ENCODE data around the gene ODAD4. TPM values are rescaled to one million over a fixed set of nuclear protein-coding genes. Genes with fewer than 3 reads are reported as not detected.
"Not testable (repeated sequence)": the region's sequence is repeated elsewhere in the genome, so short reads cannot be mapped to it uniquely, and the experiment has no call there.

ODAD4 gene
- total and polyA plus RNA-seq, 5 donors: 0.71 to 2.0 (median 0.75) TPM

DNA sequence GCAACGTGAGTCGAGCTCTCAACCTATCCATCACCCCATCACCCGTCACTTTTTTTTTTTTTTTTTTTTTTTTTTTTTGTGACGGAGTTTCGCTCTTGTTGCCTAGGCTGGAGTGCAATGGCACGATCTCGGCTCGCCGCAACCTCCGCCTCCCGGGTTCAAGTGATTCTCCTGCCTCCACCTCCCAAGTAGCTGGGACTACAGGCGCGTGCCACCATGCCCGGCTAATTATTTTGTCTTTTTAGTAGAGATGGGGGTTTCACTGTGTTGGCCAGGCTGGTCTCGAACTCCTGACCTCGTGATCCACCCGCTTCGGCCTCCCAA, 378 bp downstream of the ODAD4 start:
- intact Hi-C loops (cut with DNase I): not testable (repeated sequence)

DNA sequence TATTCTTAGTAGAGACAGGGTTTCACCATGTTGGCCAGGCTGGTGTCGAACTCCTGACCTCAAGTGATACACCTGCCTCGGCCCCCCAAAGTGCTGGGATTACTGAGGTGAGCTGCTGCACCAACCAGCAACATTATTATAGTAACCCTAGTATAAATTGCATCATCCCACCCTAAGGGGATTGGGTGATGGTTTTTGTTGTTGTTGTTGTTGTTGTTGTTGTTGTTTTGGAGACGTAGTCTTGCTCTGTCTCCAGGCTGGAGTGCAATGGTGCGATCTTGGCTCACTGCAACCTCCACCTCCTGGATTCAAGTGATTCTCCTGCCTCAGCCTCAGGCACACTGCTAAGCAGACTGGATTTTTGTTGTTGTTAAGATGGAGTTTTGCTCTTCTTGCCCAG, 1.3 kb downstream of the ODAD4 start:
- H3K4me1 ChIP-seq (ENCODE audit: control insufficient read depth, insufficient read depth, low read length); DNase-seq; H3K27me3 ChIP-seq (ENCODE audit: control insufficient read depth, insufficient read depth); H3K9me3 ChIP-seq (ENCODE audit: control insufficient read depth, low read length); ATAC-seq; H3K27ac ChIP-seq (ENCODE audit: low read length); intact Hi-C loops (cut with DNase I); H3K4me3 ChIP-seq (ENCODE audit: low read length): not testable (repeated sequence)
- 89% methylated on average over 4 of the region's 4 CpGs for WGBS

More for the DNA sequence above, 378 bp downstream of the ODAD4 start:
- H3K9me3 ChIP-seq (ENCODE audit: control insufficient read depth, low read length); ATAC-seq; DNase-seq; H3K27me3 ChIP-seq (ENCODE audit: control insufficient read depth, insufficient read depth); H3K27ac ChIP-seq (ENCODE audit: low read length); H3K4me1 ChIP-seq (ENCODE audit: control insufficient read depth, insufficient read depth, low read length): not testable (repeated sequence)
- peak overlapping the region; percentile 45 for H3K4me3 ChIP-seq (ENCODE audit: low read length)
- WGBS: 49% methylated on average over 18 of the region's 18 CpGs

DNA sequence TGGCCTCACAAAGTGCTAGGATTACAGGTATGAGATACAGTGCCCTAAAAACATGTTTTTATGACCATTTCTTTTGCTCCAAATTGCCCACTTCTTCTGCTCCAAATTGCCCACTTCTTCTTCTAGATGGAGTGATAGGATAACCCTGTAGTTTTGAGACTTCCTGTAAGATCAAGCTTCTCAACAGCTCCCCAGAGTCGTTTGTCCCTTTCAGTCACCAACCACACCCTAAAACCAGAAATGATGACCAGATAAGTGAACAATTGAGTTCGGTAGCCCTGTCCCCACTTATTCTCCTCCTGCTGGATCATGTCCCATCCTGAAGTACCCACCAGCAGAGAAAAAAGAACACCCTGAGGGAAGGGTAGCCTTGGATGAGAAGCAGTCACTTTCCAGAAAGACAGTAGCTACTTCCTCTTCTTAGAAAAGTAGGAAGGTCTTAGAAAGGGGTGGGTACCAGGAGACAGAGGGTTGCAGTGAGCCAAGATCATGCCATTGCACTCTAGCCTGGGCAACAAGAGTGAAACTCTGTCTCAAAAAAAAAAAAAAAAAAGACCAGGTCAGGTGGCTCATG, 2.5 kb downstream of the ODAD4 start:
- no peak for ATAC-seq

DNA sequence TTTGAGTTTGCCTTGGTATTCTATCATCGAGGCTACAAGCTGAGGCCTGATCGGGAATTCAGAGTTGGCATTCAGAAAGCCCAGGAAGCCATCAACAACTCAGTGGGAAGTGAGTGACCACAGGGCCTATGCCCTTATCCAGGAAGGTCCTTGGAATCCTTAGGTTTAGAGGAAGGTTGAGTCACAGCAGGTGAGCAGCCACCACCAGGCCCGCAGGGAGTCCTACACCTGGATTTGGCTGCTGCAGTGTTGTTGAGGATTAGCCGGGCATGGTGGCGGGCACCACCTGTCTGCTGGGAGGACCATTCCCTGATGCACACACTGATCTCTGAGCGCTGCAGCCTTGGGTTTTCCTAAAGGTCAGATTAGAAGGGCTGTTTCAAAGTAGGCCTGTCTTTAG, 5.2 kb downstream of the ODAD4 start:
- WGBS: 95% methylated on average over 6 of the region's 6 CpGs
- ATAC-seq (no peak), DNase-seq (peak in 1 of 3 donors; percentile 27)
- H3K9me3 ChIP-seq (ENCODE audit: control insufficient read depth, low read length): no peaks in the 10 kb centered on the region
- H3K4me1 ChIP-seq (ENCODE audit: control insufficient read depth, insufficient read depth, low read length): no peaks in the 10 kb centered on the region
- intact Hi-C loops (cut with DNase I): no loop called here
- no peak overlapping the region for H3K4me3 ChIP-seq (ENCODE audit: low read length)
- H3K27me3 ChIP-seq (ENCODE audit: control insufficient read depth, insufficient read depth): no peaks in the 10 kb centered on the region
- no peak overlapping the region for H3K27ac ChIP-seq (ENCODE audit: low read length)

More for the DNA sequence above, 2.5 kb downstream of the ODAD4 start:
- no peaks in the 10 kb centered on the region for H3K27me3 ChIP-seq (ENCODE audit: control insufficient read depth, insufficient read depth)
- no peak overlapping the region for H3K4me3 ChIP-seq (ENCODE audit: low read length)
- peak in 1 of 3 donors; percentile 7 for DNase-seq
- H3K27ac ChIP-seq (ENCODE audit: low read length): no peak overlapping the region
- no peaks in the 10 kb centered on the region for H3K9me3 ChIP-seq (ENCODE audit: control insufficient read depth, low read length)
- no peaks in the 10 kb centered on the region for H3K4me1 ChIP-seq (ENCODE audit: control insufficient read depth, insufficient read depth, low read length)
- intact Hi-C loops (cut with DNase I): no loop called here
- WGBS: 38% methylated on average over 2 of the region's 2 CpGs

DNA sequence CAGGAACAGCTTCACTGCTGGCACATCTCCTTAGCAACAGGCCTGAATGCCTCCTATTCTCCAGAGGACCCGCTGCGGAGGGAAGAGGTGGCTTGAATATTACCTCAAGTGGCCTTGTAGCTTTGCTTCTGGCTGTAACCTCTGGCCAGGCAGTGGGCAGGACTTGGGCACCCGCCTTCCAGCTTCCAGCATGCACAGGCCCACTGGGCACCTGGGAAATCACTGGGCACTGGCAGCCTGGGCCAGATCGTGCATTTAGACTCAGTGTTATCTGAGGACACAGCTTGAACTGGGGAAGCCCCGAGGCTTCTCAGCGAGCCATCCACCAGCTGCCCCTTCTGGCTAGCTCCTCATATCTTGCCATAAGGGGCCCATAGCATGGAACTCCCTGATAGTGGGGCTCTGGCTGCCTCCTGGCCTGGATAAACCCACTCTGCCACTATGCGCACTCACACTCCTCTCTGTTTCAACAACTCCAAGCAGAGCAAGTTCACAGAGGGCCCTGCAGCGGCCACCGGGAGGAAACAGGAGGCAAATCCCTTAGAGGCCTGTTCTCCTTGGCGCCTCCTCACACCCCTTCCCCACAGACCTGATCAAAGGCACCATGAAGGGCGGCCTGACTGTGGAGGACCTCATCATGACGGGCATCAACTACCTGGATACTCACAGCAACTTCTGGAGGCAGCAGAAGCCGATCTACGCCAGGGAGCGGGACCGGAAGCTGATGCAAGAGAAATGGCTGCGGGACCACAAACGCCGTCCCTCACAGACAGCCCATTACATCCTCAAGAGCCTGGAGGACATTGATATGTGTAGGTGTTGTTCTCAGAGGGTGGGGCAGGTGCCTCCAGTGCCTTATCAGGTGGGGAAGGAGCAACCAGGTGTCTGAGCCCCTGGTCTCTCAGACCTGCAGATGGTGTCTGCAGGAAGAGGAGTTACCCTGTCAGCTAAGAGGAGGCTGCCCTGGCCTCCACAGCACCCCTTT, 7.8 kb downstream of the ODAD4 start:
- H3K4me1 ChIP-seq (ENCODE audit: control insufficient read depth, insufficient read depth, low read length): no peaks in the 10 kb centered on the region

DNA sequence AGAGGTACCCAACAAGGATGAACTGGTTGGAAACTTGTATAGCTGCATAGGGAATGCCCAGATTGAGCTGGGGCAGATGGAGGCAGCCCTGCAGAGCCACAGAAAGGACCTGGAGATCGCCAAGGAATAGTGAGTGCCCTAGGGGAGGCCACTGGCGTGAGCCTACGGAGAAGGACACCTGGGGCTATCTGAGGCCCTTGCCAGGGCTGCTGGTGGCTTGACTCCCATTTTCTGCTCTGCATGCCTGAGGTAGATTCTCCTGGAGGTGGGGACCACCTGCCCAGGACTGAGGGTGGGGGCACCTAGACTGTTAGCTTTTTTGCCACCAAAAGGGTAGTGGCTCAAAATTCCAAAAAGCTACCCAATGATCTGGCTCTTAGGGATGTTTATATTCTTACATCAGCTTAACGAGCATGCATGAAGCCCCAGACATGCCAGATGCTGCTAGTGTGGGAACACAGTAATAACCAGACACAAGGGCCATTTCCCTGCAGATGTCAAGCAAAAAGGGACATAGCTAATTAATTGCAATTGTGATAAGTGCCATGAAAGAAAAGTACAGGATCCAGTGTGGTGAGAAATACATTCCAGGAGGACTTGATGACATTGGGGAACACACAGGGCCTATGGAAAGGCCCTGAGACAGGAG, 8.8 kb downstream of the ODAD4 start:
- no peak overlapping the region for H3K27ac ChIP-seq (ENCODE audit: low read length)
- WGBS: 80% methylated on average over 4 of the region's 4 CpGs
- no peaks in the 10 kb centered on the region for H3K27me3 ChIP-seq (ENCODE audit: control insufficient read depth, insufficient read depth)
- ATAC-seq (no peak), DNase-seq (peak in 1 of 3 donors; percentile 23)
- H3K4me1 ChIP-seq (ENCODE audit: control insufficient read depth, insufficient read depth, low read length): no peaks in the 10 kb centered on the region
- H3K4me3 ChIP-seq (ENCODE audit: low read length): no peak overlapping the region
- intact Hi-C loops (cut with DNase I): no loop called here
- no peaks in the 10 kb centered on the region for H3K9me3 ChIP-seq (ENCODE audit: control insufficient read depth, low read length)

More for the DNA sequence above, 7.8 kb downstream of the ODAD4 start:
- WGBS: 77% methylated on average over 19 of the region's 19 CpGs
- Histone ChIP-seq H3K27ac (ENCODE audit: low read length) (peak overlapping the region; percentile 39), H3K4me3 (ENCODE audit: low read length) (no peak overlapping the region), H3K27me3 (ENCODE audit: control insufficient read depth, insufficient read depth) (no peaks in the 10 kb centered on the region), H3K9me3 (ENCODE audit: control insufficient read depth, low read length) (no peaks in the 10 kb centered on the region)
- DNase-seq: peak in 2 of 3 donors; percentile 28 to 63
- ATAC-seq: peak; percentile 54 to 75
- intact Hi-C loops (cut with DNase I): no loop called here

DNA sequence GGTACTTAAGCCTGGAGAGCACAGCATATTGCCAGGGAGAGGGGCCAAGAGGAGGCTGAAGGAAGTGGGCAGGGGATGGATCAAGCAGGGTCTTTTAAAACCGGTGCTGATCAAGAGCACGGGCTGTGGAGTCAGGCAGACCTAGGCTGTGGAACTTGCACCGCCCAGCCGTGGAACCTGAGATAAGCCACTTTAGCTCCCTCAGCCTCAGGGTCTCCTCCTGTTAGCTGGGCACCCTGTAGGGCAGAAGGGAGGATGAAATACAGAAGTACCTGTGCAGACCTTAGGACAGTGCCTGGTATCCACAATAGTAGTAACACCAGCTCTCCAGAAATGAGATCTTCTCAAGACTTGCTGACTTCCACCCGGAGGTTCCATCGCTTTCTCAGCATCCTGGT, 9.3 kb downstream of the ODAD4 start:
- 85% methylated on average over 6 of the region's 6 CpGs for WGBS
- no peak for ATAC-seq

DNA sequence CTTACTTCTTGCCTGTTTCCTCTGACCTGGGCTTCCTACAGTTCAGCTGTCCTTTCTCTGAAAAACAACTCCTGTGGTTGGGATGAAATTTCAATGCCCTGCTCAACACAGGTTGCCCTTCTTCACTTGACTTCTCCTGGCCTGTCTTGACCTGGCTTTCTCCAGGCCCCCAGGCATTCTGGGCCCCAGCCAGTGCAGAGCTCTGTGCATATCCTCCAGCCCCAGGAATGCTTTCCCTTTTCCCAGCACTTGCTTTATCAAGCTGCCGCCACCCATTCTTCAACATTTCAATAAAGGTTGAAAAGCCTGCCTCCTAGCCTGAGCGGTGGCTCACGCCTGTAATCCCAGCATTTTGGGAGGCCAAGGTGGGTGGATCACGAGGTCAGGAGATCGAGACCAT, 10.8 kb downstream of the ODAD4 start:
- Histone ChIP-seq H3K4me3 (ENCODE audit: low read length) (no peak overlapping the region), H3K4me1 (ENCODE audit: control insufficient read depth, insufficient read depth, low read length) (no peaks in the 10 kb centered on the region), H3K27ac (ENCODE audit: low read length) (no peak overlapping the region), H3K27me3 (ENCODE audit: control insufficient read depth, insufficient read depth) (no peaks in the 10 kb centered on the region), H3K9me3 (ENCODE audit: control insufficient read depth, low read length) (no peaks in the 10 kb centered on the region)
- 90% methylated on average over 5 of the region's 5 CpGs for WGBS
- intact Hi-C loops (cut with DNase I): no loop called here
- no peak for DNase-seq
- no peak for ATAC-seq

More for the DNA sequence above, 9.3 kb downstream of the ODAD4 start:
- no peaks in the 10 kb centered on the region for H3K27me3 ChIP-seq (ENCODE audit: control insufficient read depth, insufficient read depth)
- no peaks in the 10 kb centered on the region for H3K9me3 ChIP-seq (ENCODE audit: control insufficient read depth, low read length)
- H3K27ac ChIP-seq (ENCODE audit: low read length): no peak overlapping the region
- H3K4me3 ChIP-seq (ENCODE audit: low read length): no peak overlapping the region
- H3K4me1 ChIP-seq (ENCODE audit: control insufficient read depth, insufficient read depth, low read length): no peaks in the 10 kb centered on the region
- peak in 1 of 3 donors; percentile 7 for DNase-seq
- intact Hi-C loops (cut with DNase I): no loop called here

DNA sequence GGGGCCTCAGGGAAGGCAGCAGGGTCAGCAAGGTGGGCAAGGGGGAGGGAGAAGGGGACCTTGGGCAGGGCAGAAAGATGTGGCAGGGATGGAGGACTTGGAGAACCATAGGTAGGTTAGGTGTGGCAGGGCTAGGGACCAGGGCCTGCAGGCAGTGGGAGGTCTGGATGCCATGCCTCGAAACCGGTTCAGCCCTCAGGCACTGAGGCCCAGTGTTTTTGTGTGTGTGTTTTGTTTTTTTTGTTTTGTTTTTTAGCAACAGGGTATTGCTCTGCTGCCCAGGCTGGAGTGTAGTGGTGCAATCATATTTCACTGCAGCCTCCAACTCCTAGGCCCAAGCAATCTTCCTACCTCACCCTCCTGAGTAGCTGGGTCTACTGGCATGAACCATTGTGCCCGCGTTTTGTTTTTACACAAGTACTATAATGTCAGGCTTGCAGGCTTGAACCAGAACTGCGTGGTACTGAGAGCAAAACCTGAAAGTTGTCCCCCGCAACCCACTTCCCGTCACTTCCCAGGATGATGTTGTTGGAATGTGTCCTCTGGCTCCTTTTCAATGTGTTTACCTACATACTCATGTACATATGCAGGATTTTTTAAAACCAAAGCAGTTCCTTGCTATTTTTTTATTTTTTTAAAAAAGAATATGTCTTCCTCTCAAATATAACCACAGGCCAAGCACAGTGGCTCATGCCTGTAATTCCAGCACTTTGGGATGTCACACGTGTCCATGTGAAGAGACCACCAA, 12.4 kb downstream of the ODAD4 start:
- Histone ChIP-seq H3K4me3 (ENCODE audit: low read length) (no peak overlapping the region), H3K27ac (ENCODE audit: low read length) (no peak overlapping the region), H3K27me3 (ENCODE audit: control insufficient read depth, insufficient read depth) (no peaks in the 10 kb centered on the region), H3K4me1 (ENCODE audit: control insufficient read depth, insufficient read depth, low read length) (no peaks in the 10 kb centered on the region), H3K9me3 (ENCODE audit: control insufficient read depth, low read length) (no peaks in the 10 kb centered on the region)
- 93% methylated on average over 8 of the region's 8 CpGs for WGBS
- intact Hi-C loops (cut with DNase I): no loop called here
- ATAC-seq (no peak), DNase-seq (peak in 1 of 3 donors; percentile 18)

DNA sequence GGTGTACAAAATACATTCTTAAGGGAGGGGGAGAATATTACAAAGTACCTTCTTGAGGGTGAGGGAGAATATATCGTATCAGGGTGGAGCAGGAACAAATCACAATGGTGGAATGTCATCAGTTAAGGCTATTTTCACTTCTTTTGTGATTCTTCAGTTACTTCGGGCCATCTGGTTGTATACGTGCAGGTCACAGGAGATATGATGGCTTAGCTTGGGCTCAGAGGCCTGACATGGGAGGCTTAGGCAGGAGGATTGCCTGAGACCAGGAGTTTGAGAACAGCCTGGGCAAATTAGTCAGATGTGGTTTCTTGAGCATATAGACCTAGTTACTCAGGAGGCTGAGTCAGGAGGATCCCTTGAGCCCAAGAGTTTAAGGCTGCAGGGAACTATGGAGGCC, 13.1 kb downstream of the ODAD4 start:
- Histone ChIP-seq H3K27ac (ENCODE audit: low read length) (no peak overlapping the region), H3K4me1 (ENCODE audit: control insufficient read depth, insufficient read depth, low read length) (no peaks in the 10 kb centered on the region), H3K27me3 (ENCODE audit: control insufficient read depth, insufficient read depth) (no peaks in the 10 kb centered on the region), H3K4me3 (ENCODE audit: low read length) (no peak overlapping the region), H3K9me3 (ENCODE audit: control insufficient read depth, low read length) (no peaks in the 10 kb centered on the region)
- intact Hi-C loops (cut with DNase I): no loop called here
- ATAC-seq (no peak), DNase-seq (no peak)
- 87% methylated on average over 3 of the region's 3 CpGs for whole genome bisulfite sequencing

Measured in right cardiac atrium (tissue), 5 donors.